NCI-H460 (cell line): ENCODE results near the gene MAP3K2. TPM values are rescaled to one million over a fixed set of nuclear protein-coding genes. Genes with fewer than 3 reads are reported as not detected.
A peak's percentile ranks its signal among the peaks of the same experiment; 100 is the strongest.

ENCODE experiments used
- DNase-seq: peaks from one replicate; pipeline ENCODE4 v3.0.0-alpha.2; 2016; ENCODE audit warnings: low read depth; ENCODE audit errors: extremely low read depth
- polyA plus RNA-seq: library from polyadenylated mRNA; depleted of rRNA; stranded (reverse); fragments of >200 nt; gene quantifications from 2 replicates; pipeline ENCODE4 v1.2.3, GENCODE V29; 2014; cell fraction: nucleus; rRNA removed
- total RNA-seq: library from RNA; depleted of rRNA; stranded (reverse); fragments of >200 nt; shearing (Covaris generic); gene quantifications from 2 replicates; pipeline ENCODE4 v1.2.3, GENCODE V29; 2014; rRNA removed

The MAP3K2 gene
- total RNA-seq = 39.9 and 41.7 TPM in 2 replicates
- polyA plus RNA-seq = 10.3 and 24.4 TPM in 2 replicates

- DNase-seq = peak; percentile 88
These were observed at the start of gene MAP3K2 for GRCh38 chr2:127387655-127388422. Gene MAP3K2 (minus strand): TSS chr2:127387975. CDS start chr2:127343129, 44,846 bp downstream.

GRCh38 chr2:127437056-127437455 lies 49.3 kb upstream of the MAP3K2 start:
- DNase-seq = no peak

GRCh38 chr2:127434515-127434914 lies 46.7 kb upstream of the MAP3K2 start:
- DNase-seq = no peak

GRCh38 chr2:127431408-127432023 lies 43.7 kb upstream of the MAP3K2 start:
- no peak for DNase-seq

GRCh38 chr2:127429844-127430425 lies 42.2 kb upstream of the MAP3K2 start:
- DNase-seq = no peak

GRCh38 chr2:127429291-127429690 lies 41.5 kb upstream of the MAP3K2 start:
- DNase-seq = no peak

GRCh38 chr2:127428815-127429109 lies 41.0 kb upstream of the MAP3K2 start:
- no peak for DNase-seq

GRCh38 chr2:127428057-127428814 lies 40.5 kb upstream of the MAP3K2 start:
- no peak for DNase-seq

GRCh38 chr2:127427376-127428056 lies 39.7 kb upstream of the MAP3K2 start:
- no peak for DNase-seq

GRCh38 chr2:127426501-127427354 lies 39.0 kb upstream of the MAP3K2 start:
- DNase-seq = no peak

GRCh38 chr2:127425540-127426490 lies 38.0 kb upstream of the MAP3K2 start:
- no peak for DNase-seq

GRCh38 chr2:127424598-127425520 lies 37.1 kb upstream of the MAP3K2 start:
- DNase-seq = no peak

GRCh38 chr2:127423880-127424279 lies 36.1 kb upstream of the MAP3K2 start:
- no peak for DNase-seq

- no peak for DNase-seq
These were observed 35.7 kb upstream of the MAP3K2 start for GRCh38 chr2:127423478-127423843.

GRCh38 chr2:127422559-127423477 lies 35.0 kb upstream of the MAP3K2 start:
- DNase-seq = no peak

- no peak for DNase-seq
These were observed 34.2 kb upstream of the MAP3K2 start for GRCh38 chr2:127421871-127422558.
